Upper lobe of left lung (tissue), 4 donors: ENCODE results near the gene KIF3B.

Source experiments
- EP300 ChIP-seq, 4 donors: sonication (generic); formaldehyde crosslinking; IDR thresholded peaks; one replicate each; pipeline ENCODE4 v1.5.1; 2017; ENCODE audit warnings: antibody characterized with exemption in 4 of 4, control low read depth in 2 of 4
- POLR2A ChIP-seq, 4 donors: fragments of 450-650 bp; IDR thresholded peaks; one replicate each; pipeline ENCODE4 v1.5.1; 2016 to 2017; ENCODE audit warnings: antibody characterized with exemption in 4 of 4, mild to moderate bottlenecking in 2 of 4
- POLR2AphosphoS5 ChIP-seq, 2 donors: sonication (generic); formaldehyde crosslinking; IDR thresholded peaks; one replicate each; pipeline ENCODE4 v1.5.1; 2017; ENCODE audit warnings: antibody characterized with exemption in 2 of 2
- TF ChIP-seq, protein P1 (sequence below), 6 experiments: fragments of 450-650 bp in 4 of 6; fragments of 200-600 bp in 2 of 6; sonication (generic) in 2 of 6; IDR thresholded peaks; one replicate each; pipeline ENCODE4 v1.5.1; 2016 to 2019; ENCODE audit warnings: antibody characterized with exemption in 6 of 6

DNA sequence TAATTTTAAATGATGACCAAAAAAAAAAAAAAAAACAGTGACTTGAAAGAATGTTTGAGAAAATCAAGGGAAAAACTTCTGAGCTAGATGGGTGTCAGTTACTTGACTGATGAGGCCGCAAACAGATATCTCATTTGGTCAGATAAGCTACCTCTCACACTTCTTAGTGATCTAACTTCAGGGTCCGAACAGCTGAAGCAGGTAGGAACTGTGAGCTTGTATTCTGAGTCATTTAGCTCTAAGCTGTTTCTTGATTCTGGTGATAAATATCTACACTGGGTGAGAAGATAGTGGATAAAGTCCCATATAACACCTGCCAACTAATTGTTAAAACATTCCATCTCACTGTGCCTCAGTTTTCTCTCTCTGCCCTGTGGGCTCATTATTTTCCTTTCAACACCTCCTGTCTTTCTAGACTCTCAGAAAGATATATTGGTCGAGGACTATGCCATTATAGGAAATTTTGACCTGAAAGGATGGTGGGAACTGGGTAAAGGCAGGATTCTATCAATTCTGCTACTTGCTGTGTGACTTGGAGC is 7.7 kb downstream of the KIF3B start:
- TF ChIP-seq, protein P1, sequence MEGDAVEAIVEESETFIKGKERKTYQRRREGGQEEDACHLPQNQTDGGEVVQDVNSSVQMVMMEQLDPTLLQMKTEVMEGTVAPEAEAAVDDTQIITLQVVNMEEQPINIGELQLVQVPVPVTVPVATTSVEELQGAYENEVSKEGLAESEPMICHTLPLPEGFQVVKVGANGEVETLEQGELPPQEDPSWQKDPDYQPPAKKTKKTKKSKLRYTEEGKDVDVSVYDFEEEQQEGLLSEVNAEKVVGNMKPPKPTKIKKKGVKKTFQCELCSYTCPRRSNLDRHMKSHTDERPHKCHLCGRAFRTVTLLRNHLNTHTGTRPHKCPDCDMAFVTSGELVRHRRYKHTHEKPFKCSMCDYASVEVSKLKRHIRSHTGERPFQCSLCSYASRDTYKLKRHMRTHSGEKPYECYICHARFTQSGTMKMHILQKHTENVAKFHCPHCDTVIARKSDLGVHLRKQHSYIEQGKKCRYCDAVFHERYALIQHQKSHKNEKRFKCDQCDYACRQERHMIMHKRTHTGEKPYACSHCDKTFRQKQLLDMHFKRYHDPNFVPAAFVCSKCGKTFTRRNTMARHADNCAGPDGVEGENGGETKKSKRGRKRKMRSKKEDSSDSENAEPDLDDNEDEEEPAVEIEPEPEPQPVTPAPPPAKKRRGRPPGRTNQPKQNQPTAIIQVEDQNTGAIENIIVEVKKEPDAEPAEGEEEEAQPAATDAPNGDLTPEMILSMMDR (IDR thresholded peaks at IDR 0.05), result no peak
- TF ChIP-seq POLR2AphosphoS5 (IDR thresholded peaks at IDR 0.05) (no peak), POLR2A (IDR thresholded peaks at IDR 0.05) (no peak), EP300 (IDR thresholded peaks at IDR 0.05) (no peak)
